Measurements from ENCODE around the gene TSPAN9.

Gene TSPAN9

DNA sequence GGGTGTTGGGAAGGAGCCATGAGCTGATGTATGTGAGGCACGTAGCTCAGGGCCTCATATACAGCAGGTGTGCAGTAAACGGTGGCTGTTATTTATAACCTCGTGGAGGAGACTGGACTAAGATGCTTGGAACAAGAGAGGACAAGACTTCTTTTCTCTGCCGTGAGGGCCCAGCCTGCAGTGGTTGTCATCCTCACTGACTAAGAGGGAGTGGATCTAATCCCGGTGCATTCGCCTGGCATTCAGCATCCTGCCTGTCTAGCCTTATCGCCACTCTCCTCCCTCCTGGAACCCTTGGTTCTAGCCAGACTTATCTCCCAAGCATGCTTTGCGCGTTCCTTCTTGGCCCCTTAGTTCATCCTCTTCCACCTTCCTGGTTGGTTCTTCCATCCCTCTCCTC, 3.9 kb downstream of the TSPAN9 start:
- no peak for DNase-seq

DNA sequence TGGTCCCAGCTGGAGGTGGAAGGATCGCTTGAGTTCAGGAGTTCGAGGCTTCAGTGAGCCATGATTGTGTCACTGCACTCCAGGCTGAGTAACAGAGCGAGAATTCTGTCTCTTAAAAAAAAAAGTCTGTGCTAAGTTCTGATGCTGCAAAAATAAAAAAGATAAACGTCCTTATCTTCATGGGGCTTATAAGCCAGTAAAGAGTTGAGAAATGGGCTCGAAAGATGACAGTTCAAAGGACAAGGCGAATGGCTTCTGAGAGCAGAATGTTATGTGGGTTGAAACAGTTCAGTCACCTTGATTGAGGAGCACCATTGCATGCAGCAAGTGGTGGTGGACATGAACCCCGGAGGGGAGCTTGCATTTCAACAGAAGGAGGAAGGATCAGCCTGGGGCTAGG, 4.7 kb downstream of the TSPAN9 start:
- no peak for DNase-seq

DNA sequence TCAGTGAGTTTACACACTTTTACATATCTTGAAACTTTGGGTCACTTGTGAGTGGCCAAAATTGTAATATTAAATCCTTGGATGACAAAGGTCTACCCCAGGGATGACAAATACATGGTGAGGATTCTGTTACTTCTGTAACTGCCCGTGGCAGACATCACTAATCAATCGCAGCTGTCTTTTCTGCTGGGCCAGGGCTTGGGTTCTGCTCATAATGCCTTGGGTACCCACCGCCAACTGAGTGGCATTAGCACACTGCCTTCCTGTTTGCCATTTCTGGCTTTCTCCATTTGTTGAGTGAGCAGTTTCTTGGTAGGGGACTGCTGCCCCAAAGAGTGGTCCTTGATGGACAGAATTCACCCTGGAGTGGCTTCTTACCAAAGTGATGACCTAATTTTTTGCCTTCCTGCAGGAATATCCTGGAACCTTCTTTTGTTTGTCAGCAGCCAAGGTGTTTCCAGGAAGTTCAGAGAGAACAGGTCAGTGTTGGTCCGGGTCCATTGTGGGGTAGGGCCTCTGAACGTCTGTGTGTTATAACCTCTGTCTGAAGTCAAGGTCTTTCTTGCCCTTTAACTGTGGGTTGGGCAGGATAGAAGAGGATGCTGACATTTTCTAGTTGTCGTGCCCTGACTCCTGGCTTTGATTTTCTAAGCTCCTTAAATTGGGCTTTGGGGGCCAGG, 6.2 kb downstream of the TSPAN9 start:
- DNase-seq, result no peak

DNA sequence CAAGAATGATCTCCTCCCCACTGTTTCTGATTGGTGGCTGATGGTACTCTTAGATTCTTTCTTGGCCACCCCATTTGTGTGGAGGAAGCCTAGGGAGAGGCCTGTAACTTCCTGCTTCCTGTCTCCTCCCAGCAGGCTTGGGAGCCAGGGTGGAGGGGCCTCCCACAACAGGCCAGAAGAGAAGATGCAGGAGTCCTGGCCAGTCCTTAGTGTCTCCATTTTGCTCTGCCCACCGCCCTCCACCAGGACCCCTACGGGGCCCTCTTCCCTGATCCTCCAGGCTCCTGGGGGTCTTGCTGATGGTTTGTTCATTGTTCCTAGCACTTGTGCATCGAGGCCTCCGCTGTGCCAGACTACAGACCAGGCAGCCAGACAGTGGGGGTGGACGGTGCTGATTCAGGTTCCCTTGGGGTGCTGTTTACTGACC, 6.8 kb downstream of the TSPAN9 start:
- DNase-seq, result no peak

DNA sequence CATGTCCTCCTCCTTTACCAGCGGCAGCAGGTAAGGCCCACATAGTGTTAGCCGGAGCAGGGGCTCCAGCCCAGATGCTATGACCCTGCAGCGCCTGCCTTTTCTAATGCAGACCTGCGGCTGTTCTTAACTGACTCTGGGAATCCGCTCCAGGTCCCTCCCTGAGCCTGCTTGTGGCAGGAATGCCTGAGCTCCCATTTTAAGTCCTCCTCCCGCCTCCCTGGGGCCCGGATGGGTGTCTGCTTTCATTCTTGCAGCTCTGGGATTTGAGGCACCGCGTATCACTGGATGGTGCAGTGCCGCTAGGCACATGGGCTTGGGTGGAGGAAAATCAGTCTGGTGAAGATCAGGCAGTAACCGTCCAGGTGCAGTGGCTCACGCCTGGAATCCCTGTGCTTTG, 7.6 kb downstream of the TSPAN9 start:
- no peak for DNase-seq

DNA sequence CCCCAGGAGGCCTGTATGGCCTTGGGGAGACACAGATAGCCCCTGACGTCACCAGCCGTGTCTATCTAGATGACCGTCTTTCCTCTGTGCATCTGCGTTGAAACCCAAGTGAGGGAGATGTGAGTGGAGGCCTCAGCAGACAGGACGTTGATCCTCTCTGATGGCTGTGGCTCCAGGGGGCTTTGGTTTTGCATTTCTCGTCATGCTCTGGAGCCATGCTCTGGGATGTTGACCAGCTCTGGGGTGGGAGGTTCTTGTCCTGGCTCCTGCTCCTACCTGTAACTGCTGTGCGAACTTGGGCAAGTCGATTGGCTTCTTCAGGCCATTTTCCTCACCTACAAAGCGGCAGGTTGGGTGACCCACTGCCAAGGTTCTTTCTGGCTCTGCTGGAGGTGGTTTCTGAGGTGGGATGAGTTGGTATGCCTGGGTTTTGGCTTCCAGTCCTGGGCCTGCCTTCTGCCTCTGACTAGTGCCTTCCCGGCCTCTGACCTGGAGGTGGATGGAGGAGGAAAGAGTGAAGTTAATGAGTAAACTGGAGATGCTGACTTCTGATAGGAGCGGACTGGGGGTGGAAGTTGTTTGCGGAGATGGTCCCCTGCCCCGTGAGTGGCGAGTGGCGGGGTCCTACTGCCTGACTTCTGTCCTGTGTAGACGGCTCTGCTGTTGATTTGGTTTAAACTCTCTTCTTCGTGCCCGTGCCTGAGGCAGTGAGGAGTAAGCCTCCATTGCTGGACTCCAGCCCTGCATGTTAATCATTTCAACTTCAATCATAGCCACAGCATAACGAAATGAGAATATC, 8.4 kb downstream of the TSPAN9 start:
- DNase-seq, result no peak

DNA sequence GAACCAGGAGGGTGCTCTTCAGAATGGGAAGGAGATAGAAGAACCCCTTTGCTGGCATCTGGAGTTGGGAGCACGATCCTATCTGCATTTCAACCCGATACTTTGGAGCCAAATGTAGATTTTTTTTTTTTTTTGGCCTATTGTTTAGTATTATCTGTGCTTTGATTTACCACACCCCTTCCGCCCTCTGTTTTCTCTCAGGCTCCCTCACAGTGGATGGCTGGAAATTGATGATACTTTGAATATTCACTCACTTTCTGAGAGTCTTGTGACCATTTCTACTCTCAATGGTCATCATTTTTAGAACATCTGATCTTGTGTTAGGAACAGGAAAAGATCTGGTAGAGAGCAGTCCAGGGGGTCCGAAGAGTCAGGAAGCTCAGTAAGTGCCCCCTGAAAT, 9.0 kb downstream of the TSPAN9 start:
- no peak for DNase-seq

DNA sequence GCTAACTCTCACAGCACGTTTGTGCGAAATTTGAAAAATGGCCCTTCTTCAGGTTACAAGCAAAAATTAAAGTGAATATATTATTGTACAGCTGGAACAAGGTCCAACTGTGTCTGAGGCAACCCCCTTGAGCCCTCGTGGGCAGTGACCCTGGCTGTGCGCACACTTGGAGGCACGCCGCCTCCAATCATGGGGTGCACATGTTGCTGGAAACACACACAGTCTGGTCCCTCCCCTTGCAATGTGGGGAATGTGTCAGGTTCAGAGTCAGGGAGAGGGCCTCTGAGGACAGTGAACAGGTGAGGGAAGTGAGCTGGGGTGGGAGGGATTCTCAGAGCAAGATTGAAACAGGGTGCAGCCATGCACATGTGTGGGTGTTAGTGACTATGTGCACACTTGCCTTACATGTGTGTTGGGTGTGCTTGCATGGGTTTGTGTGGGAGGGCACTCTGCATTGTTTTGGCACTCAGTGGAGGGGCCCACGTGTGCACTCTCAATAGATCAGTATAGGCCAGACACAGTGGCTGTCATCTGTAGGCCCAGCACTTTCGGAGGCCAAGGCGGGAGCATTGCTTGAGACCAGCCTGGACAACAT, 9.6 kb downstream of the TSPAN9 start:
- no peak for DNase-seq

DNA sequence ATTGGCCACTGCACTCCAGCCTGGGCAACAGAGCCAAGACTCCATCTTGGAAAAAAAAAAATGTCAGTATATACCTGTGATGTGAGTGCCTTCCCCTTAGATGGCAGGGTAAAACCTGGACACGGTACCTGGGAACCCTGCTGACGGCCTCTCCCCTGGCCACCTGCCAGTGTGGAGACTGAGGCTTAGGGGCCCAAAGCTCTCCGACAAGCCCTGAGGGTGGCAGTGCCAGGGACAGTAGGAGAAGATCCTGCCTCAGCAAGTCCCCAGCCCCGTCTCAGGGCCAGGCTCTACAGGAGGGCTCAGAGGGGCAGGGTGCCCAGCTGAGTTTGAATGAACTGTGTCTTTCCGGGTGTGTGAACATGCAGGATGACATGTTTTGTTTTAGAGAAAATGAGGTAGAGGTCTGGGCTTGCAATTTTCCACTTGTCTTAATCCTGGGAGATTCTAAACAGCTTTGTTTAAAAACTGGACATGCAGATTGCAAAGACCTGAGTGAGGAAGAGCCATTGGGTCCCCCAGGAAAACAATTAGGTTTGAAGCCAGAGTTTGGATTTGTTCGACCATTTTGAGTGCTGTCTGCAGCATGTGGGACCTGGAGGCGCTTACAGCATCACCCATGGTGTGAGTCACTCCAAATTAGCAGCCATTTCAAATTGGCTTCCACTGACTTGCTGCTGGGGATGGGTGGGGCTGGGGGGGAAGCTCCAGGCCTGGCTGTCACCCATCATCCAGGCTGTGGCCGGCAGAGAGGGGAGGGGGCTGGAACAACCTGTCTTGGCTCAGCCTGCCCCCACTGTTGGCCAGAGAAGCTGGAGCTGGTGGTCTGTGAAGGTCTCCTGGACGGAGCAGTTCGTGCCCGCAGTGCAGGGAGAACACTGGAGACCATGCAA, 10.8 kb downstream of the TSPAN9 start:
- no peak for DNase-seq

DNA sequence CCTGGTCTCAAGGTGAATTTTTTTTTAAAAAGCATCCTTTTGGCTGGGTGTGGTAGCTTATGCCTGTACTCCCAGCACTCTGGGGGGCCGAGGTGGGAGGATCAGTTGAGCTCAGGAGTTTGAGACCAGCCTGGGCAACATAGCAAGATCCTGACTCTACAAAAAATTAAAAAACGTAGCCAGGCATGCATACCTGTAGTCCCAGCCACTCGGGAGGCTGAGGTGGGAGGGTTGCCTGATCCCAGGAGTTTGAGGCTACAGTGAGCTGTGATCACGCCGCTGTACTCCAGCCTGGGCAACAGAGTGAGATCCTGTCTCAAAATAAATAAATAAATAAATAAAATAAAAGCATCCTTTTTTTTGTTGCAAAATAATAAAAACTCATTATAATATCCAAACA, 12.4 kb downstream of the TSPAN9 start:
- no peak for DNase-seq

DNA sequence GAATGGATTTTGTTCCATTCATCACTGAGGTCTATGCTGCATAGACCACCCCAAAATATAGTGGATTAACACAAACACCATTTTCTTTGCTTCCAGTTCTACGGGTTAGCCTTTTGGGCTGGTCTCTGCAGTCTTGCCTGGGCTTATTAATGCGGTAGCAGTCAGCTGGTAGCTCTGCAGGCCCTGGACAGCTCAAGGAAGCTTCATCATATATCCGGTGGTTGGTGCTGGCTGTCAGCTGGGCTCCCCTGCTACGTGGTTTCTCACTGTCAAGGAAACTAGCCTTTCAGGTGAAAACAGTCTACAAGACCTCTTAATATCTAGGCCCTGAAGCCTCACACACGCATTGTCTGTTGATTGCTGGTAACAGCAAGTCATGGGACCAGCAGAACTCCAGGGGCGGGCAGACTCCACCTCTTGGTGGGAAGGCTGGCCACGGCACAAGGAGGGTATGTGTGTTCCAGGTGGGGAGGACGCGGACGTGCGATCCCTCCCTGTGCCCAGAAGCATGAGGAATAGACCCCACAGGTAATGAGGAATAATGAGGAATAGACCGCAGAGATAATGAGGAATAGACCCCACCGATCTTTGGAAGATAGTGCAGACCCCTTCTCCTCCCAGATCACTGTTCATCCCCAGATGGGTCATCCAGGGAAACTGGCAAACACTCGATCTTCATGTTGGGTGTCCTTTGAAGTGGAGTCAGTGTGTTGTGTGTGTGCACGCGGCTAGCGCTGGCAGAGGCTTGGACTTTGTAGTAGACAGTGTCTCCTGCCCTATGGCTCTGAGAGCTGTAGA, 13.3 kb downstream of the TSPAN9 start:
- DNase-seq, result no peak

DNA sequence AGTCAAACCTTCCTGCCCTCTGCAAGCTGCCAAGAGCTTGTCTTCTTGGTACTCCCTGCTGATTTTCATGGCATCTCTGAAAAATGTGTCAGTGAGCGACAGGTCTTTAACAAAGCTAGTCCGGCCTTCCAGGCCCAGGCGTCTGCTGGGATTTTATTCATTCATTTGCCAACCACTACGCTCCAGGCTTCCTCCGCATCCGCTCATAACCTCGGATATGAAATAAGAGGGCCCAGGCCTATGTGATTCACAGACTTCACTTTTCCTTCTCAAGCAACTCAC, 13.8 kb downstream of the TSPAN9 start:
- no peak for DNase-seq

DNA sequence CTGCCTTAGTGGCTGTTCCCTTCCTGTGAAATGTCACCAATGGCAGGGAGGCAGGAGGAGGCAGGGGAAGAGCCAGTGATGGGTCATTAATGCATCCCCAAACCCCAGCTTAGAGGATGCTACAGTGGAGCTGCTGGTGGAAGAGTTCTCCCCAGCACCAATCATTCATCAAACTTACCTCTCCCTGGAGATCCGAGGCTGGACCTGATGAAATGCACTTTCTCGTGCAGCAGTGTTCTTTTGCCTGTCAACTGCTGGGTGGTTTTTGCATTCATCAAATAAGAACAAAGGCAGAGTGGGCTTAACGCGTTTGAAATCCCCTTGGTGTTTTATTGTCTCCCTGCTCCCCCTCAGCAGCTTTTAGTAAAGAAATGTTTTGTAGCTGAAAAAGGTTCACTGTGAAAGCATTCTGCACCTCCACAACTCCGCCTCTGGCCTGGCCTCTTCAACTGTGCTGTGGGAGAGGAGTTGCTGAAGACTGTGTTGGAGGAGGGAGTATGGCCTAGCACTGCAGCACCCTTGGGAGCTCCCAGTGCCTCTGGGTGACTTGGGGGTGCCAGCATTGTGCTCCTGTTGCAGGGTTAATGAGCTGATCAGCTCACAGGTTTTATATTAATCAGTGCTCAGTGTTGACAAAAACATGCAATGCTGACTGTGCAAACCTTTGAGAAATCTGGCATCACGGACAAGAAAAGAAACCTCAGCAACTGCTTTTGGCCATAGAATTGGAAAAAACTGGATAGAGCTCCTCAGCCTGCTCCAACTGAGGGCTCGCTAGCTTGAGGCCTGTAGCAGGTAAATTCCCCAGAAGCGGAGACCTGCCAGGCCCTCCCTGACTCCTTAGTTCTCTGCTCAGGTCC, 14.4 kb downstream of the TSPAN9 start:
- no peak for DNase-seq

DNA sequence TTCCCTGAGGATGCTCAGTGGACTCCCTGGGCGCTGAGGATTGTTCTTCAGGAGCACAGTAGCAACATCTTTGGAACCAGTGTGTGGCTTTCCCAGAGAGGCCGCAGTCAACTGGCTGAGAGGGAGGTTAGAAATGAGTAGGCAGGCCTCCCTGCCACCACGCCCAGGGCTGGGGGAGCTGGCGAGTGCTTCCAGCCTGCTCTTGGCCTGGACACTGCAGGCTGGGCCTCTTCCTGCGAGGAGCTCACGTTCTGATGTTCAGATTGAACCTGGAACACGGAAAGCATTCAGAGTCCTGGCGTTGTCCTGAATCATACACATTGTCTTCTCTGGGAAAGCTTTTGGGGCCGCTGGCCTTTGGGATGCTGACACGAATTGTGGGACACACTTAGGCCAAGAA, 15.6 kb downstream of the TSPAN9 start:
- DNase-seq, result no peak

DNA sequence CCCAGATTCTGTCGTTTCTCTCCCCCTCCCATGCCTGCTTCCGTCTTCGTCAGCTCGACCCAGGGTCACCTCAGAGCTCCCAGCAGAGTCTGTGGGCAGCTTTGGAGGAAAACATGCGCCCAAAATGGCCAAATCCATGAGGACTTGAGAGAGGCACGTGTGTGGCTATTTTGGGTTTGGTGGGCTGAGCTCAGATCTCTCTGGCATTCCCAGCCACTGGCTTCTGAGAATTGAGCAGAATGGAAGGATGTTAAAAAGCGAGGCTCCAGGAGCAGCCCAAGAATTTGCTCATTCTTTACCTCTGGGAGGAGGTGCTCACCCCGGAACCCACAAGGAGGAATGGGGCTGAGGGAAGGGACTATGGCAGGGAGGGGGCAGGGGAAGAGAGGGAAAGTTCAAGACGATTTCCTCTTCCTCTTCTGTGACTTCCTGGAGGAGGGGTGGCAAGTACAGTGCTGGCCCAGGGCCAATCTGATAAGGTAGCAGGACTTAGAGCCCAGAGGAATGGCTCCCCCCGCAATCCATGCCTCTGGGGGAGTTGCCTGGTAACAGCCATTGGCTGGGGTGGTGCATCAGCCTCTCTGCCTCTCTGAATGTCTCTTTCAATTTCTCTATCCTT, 20.1 kb downstream of the TSPAN9 start:
- DNase-seq, result no peak

DNA sequence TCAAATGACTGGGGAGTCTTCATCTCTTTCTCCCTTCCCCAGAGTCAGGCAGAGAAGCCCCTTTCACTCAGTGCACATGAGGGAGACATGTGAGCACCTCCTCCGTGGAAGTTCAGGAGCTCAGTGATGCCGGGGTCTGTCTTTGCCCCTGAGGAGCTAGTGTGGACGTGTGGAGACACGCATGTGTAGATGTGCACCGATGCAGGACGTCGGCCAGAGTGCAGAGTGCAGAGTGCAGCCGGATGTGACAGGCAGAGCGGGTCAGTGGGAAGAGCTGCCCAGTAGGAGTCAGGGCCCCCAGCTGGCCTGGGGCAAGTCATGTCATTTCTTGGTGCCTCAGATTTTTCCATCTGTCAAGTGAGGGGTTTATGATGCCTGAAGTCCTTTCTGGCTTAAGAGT, 20.7 kb downstream of the TSPAN9 start:
- no peak for DNase-seq

DNA sequence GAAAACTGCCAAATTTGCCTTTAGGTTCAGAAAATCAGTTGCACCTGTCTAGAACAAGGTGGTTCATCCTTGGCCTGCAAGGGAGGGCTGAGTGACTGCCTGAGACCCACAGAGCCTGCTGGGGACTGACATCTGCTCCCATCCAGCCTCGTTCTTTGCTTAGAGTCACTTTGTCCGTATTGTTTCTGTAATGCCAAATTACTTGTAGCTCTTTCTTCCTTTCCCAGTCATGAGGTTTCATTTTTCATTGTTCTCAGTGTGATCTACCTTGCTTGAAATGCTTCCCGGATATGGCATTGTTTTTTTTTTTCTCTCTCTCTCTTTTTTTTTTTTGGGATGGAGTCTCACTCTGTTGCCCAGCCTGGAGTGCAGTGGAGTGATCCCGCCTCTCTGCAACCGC, 21.3 kb downstream of the TSPAN9 start:
- no peak for DNase-seq

DNA sequence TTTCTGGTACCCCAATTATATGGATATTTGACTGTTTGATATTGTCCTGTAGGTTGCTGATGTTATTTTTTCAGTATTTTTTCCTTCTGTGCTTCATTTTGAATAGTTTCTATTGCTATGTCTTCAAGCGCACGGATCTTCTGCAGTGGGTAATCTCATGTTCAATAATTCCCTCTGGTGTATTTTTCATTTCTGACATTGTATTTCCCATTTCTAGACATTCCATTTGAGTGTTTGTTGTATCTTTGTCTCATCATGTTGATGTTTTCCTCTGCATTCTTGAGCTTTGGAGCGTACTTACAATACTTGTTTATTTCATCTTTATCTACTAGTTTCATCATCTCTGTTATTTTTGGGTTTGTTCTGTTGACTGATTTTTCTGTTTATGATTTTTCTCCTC, 22.0 kb downstream of the TSPAN9 start:
- no peak for DNase-seq

DNA sequence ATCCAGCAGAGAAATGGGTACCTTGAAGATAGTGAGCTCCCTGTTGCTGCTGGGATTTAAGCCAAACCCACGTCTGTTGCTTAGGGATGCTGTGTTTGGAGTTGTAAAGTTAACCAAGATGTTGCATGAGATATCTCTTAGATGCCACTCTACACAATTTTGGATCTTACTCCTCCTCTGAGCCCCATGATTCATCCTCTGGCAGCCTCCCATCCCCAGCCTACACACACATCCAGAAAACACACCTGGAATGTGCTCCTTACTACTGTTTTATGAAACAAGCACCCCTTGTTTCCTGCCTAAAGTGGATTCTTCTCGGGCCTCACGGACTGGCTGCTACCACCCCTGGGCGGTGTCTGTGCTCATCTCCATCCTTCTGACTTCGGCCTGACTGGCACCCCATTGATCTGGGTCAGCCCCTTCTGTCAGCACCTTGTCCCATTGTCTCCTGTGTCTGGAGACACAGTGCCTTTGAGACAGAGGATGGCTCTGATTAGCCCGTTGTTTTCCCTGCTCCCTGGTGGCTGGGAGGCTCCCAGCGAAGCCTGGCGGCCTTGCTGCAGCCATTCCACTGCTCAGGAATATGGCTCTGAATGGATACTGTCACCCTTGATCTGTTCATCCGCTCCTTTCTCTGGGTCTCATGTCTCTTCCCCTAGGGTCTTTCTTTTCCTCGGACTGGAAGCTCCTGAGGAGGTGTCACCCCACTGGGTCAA, 24.3 kb downstream of the TSPAN9 start:
- no peak for DNase-seq

DNA sequence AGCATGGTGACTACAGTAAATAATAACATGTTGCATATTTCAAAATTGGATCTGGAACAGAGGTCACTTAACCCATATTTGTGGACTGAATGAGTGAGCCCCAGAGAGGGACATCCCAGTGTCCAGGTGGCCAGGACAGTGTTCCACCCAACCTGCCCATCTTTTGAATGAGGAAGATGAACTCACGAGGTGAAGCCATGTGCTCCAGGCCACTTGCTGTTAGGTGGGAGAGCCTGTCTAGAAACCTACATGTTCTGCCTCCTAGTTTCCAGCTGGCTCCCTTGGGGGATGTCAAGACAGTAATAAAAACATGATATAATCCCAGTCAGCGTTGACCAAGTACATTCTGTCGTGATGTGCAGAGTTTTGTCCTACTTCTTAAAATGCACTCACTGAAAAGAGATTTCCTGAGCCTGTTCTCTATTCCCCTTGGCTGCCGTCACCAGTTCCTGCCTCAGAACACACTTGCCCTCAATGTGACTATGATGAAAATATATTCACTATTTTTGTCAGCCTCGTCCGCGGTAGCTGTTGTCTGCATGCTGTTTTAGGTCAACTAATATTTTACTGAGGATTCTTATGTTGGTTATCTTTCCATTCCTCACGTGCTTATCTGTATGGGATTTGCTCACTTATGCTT, 25.7 kb downstream of the TSPAN9 start:
- no peak for DNase-seq
